Sigmoid colon (tissue), 7 donors: ENCODE results near the gene LRRC46. TPM values are rescaled to one million over a fixed set of nuclear protein-coding genes. Genes with fewer than 3 reads are reported as not detected.

Source experiments
- DNase-seq: peaks from one replicate; pipeline ENCODE4 v3.0.0-alpha.2; 2019
- H3K27ac ChIP-seq, 4 donors: fragments of 200-600 bp; sonication (generic); one replicate each; pipeline ENCODE4 v1.5.1; 2016 to 2019; ENCODE audit warnings: mild to moderate bottlenecking in 1 of 4
- H3K27me3 ChIP-seq, 3 donors: fragments of 200-600 bp; sonication (generic); one replicate each; pipeline ENCODE4 v1.5.1; 2019; ENCODE audit warnings: mild to moderate bottlenecking in 1 of 3
- H3K36me3 ChIP-seq, 4 donors: fragments of 200-600 bp; sonication (generic); one replicate each; pipeline ENCODE4 v1.5.1; 2016 to 2019
- H3K4me1 ChIP-seq, 4 donors: fragments of 200-600 bp; sonication (generic); one replicate each; pipeline ENCODE4 v1.5.1; 2017 to 2019
- H3K4me3 ChIP-seq, 4 donors: fragments of 200-600 bp; sonication (generic); one replicate each; pipeline ENCODE4 v1.5.1; 2017 to 2019; ENCODE audit warnings: mild to moderate bottlenecking in 2 of 4, moderate library complexity in 1 of 4
- H3K9me3 ChIP-seq, 4 donors: fragments of 200-600 bp in 3 of 4; sonication (generic) in 3 of 4; one replicate each; pipeline versions ENCODE4 v1.5.1 to v1.6.1; 2013 to 2019
- EP300 ChIP-seq, 4 donors: sonication (generic); formaldehyde crosslinking; IDR thresholded peaks; one replicate each; pipeline ENCODE4 v1.6.1; 2017; ENCODE audit warnings: antibody characterized with exemption in 4 of 4
- POLR2A ChIP-seq, 2 donors: fragments of 450-650 bp; IDR thresholded peaks; one replicate each; pipeline ENCODE4 v1.6.1; 2016; ENCODE audit warnings: antibody characterized with exemption in 2 of 2, mild to moderate bottlenecking in 2 of 2, moderate library complexity in 2 of 2
- POLR2AphosphoS5 ChIP-seq, 4 donors: sonication (generic); formaldehyde crosslinking; IDR thresholded peaks; one replicate each; pipeline ENCODE4 v1.6.1; 2017; ENCODE audit warnings: antibody characterized with exemption in 4 of 4
- WGBS, 2 donors: extraction: QIAGEN DNeasy Blood & Tissue Kit; methylation state at CpG; one replicate each; pipeline ENCODE4 v1.1.7; 2013; 5-methylcytosine and 5-hydroxymethylcytosine counted together
- intact Hi-C: fragments of 100-400 bp; cut with DNase I; formaldehyde crosslinking; loops from one replicate; pipeline ENCODE4 v1.15.1; 2023
- polyA plus RNA-seq, 3 donors: library from polyadenylated mRNA; stranded (reverse); fragments of 200-250 nt; gene quantifications; one replicate each; pipeline ENCODE4 v1.2.3, GENCODE V29; 2013
- total RNA-seq, 4 donors: library from RNA; depleted of rRNA; stranded (reverse); fragments of >200 nt; gene quantifications; one replicate each; pipeline ENCODE4 v1.1.0, GENCODE V29; 2016
- TF ChIP-seq, protein P1 (sequence below), 4 experiments: fragments of 450-650 bp in 3 of 4; fragments of 200-600 bp in 1 of 4; IDR thresholded peaks; one replicate each; pipeline ENCODE4 v1.5.1; 2016 to 2019; ENCODE audit warnings: antibody characterized with exemption in 4 of 4, mild to moderate bottlenecking in 3 of 4, moderate library complexity in 2 of 4
- donor health status: healthy with polysubstance abuse.
- donor health status: Bipolar disorder and iron deficiency.
- donor health status: healthy.

Gene LRRC46
- total and polyA plus RNA-seq, 7 donors: 0.28 to 0.48 (median 0.36) TPM; not detected in 4

DNA sequence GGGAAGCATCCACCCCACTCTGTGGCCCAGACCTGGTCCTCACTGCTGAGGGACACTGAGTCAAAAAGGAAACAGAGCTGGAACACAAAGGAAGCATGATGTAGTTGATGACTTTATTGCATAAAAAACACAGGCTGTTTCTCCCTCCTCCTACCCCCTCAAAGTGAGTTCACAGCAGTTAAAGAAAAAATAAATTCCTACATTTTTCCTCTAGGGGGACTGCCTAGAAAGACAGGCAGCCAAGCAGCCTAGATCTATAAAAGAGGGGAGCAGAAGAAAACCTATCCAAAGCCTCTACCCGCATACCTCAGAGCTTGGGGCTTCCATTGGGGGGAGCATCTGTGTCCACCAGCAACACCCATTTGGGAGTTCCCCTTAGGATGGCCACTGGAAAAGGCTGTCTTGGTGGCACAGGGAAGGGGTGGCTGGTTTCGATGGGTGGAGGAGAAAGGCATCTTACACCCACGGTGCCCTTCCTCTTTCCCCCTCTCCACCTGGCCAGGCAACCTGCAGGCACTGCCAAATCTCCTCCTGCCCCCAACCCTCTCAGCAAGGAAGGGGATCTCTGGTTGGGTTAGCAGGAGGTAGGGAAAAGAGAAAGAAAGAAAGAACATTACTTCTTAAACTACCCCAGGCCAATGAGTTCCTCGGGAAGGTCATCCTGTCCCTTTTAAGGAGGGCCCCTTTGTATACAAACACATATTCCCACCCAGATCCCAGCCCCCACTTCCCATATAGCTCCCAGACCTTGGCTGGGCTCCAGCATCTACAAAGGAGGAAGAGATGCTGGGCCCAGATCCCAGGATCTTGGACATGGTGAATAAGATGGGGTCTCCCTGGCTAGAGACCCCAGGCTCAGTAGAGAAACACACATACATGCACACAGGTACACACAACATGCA lies 13.6 kb downstream of the LRRC46 start:
- Histone ChIP-seq H3K9me3 (no peaks in the 10 kb centered on the region), H3K27me3 (peaks cover 31 to 52% (median 50%) of the 10 kb centered on the region in 3 donors), H3K4me3 (no peak overlapping the region), H3K4me1 (peaks cover 0 to 26% (median 19%) of the 10 kb centered on the region in 4 donors), H3K27ac (no peak overlapping the region), H3K36me3 (no peaks in the 10 kb centered on the region)
- no peak for DNase-seq
- 68 to 81% methylated on average over 4 of the region's 4 CpGs for WGBS, 2 donors
- intact Hi-C loops: loop anchor here (5.0 to 10.0 kb wide), 2 partner anchors 177 to 290 kb away; no protein-coding TSS in a partner anchor
- TF ChIP-seq, protein P1, sequence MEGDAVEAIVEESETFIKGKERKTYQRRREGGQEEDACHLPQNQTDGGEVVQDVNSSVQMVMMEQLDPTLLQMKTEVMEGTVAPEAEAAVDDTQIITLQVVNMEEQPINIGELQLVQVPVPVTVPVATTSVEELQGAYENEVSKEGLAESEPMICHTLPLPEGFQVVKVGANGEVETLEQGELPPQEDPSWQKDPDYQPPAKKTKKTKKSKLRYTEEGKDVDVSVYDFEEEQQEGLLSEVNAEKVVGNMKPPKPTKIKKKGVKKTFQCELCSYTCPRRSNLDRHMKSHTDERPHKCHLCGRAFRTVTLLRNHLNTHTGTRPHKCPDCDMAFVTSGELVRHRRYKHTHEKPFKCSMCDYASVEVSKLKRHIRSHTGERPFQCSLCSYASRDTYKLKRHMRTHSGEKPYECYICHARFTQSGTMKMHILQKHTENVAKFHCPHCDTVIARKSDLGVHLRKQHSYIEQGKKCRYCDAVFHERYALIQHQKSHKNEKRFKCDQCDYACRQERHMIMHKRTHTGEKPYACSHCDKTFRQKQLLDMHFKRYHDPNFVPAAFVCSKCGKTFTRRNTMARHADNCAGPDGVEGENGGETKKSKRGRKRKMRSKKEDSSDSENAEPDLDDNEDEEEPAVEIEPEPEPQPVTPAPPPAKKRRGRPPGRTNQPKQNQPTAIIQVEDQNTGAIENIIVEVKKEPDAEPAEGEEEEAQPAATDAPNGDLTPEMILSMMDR (IDR thresholded peaks at IDR 0.05): no peak
- TF ChIP-seq POLR2AphosphoS5 (IDR thresholded peaks at IDR 0.05) (no peak), POLR2A (IDR thresholded peaks at IDR 0.05) (no peak), EP300 (IDR thresholded peaks at IDR 0.05) (no peak)

DNA sequence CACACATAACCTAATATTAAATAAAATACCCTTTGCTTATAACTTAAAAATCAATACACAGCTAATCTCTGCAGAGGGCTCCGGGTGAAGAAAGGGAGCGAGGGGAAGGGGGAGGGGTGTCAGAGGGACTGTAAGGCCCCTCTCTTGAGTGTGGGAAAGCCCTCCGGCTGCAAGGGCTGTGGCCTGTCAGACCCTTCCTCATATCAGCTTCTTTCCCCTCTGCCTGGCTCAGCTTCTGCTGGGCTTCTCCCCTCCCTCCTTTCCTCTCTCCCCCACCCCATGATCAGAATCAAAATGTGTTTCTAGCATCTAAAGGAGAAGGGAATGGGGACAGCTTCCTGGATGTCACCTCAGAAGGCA lies 14.2 kb downstream of the LRRC46 start:
- WGBS, 2 donors: 84 to 88% methylated on average over 3 of the region's 3 CpGs
- Histone ChIP-seq H3K27ac (no peak overlapping the region), H3K36me3 (no peaks in the 10 kb centered on the region), H3K27me3 (peaks cover 34 to 58% (median 55%) of the 10 kb centered on the region in 3 donors), H3K9me3 (no peaks in the 10 kb centered on the region), H3K4me3 (no peak overlapping the region), H3K4me1 (peaks cover 0 to 22% (median 16%) of the 10 kb centered on the region in 4 donors)
- intact Hi-C loops: loop anchor here (10.0 kb wide), 1 partner anchor 289 kb away; no protein-coding TSS in a partner anchor
- TF ChIP-seq POLR2A (IDR thresholded peaks at IDR 0.05) (no peak), EP300 (IDR thresholded peaks at IDR 0.05) (no peak), POLR2AphosphoS5 (IDR thresholded peaks at IDR 0.05) (no peak)
- TF ChIP-seq, protein P1 (IDR thresholded peaks at IDR 0.05): no peak
- no peak for DNase-seq

DNA sequence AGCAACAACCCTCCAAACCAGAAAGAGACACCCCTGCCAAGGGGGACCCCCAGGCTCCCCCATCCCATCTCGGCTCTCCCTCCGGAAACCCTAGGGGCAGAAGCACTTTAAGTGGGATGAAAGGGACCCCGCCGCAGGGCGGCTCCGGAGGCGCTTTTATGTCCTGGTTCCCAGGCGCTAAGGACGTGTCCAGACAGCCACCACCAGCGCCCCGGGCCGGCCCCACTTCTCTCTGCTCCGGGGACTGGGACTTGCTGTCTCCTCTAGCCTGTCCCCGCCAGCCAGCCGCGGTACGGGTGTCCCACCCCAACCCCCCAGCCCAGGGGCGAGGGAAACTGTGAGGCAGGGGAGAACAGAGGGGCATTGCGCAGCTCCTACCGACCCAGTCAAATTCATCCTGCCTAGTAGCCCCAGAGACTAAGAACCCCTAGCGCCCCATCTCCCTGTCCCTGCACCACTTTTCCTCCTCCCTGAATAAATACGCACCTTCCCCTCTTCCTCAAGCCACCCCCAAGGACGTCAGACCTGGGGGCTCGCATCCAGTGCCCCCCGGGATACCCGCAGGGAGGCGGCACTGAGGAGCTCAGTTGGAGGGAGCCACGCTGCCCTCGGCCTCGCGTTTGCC lies 15.4 kb downstream of the LRRC46 start:
- 33 to 76% methylated on average over 31 of the region's 31 CpGs for WGBS, 2 donors
- intact Hi-C loops: loop anchor here (10.0 kb wide), 1 partner anchor 288 kb away; no protein-coding TSS in a partner anchor
- TF ChIP-seq EP300 (IDR thresholded peaks at IDR 0.05) (no peak), POLR2AphosphoS5 (IDR thresholded peaks at IDR 0.05) (no peak)

DNA sequence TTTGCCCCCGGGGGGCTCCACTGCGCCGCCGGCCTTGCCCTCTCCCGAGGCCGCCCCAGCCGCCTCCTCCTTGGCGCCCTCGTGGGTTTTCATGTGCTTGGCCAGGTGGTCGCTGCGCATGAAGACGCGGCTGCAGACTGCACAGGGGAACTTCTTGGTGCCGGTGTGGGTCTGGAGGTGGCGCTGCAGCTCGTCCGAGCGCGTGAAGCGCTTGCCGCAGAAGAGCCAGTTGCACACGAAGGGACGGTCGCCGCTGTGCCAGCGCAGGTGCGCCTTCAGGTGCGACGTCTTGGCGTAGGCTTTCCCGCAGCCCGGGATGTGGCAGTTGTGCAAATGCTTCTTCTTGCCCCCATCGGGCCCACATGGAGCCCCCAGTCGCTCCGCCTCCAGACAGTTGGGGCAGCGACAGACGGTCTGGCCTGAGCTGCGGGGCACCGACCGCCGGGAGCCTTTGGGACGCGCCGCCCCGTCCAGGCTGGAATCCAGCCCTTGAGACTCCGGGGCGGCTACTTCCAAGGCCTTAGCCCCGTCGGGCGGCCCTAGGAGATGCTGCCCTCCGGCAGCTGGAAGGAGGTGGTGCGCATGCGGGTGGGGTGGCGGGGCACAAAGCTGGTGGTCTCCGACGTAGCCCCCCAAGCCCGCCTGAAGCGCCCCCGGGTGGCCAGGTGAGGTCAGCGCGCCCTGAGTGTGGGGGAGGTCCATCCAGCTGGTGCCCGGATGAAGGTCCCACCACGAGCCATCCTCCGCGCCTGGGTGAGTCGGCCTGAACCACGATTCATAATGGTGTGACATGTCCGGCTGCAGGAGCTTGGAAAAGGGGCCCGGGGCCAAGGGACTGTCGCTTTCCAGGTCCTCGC lies 16.1 kb downstream of the LRRC46 start:
- Histone ChIP-seq H3K9me3 (no peaks in the 10 kb centered on the region), H3K27me3 (peaks cover 48 to 77% (median 74%) of the 10 kb centered on the region in 3 donors), H3K4me1 (peaks cover 0 to 28% (median 23%) of the 10 kb centered on the region in 4 donors), H3K4me3 (no peak overlapping the region), H3K36me3 (no peaks in the 10 kb centered on the region), H3K27ac (no peak overlapping the region)
- TF ChIP-seq POLR2A (IDR thresholded peaks at IDR 0.05): no peak
- 44 to 77% methylated on average over 71 of the region's 71 CpGs for WGBS, 2 donors
- intact Hi-C loops: loop anchor here (10.0 kb wide), 1 partner anchor 287 kb away; no protein-coding TSS in a partner anchor
- no peak for DNase-seq

More for the DNA sequence above, 15.4 kb downstream of the LRRC46 start:
- Histone ChIP-seq H3K27me3 (peaks cover 42 to 70% (median 66%) of the 10 kb centered on the region in 3 donors), H3K27ac (no peak overlapping the region), H3K4me3 (no peak overlapping the region), H3K36me3 (no peaks in the 10 kb centered on the region), H3K9me3 (no peaks in the 10 kb centered on the region), H3K4me1 (peaks cover 0 to 25% (median 22%) of the 10 kb centered on the region in 4 donors)
- DNase-seq: no peak

DNA sequence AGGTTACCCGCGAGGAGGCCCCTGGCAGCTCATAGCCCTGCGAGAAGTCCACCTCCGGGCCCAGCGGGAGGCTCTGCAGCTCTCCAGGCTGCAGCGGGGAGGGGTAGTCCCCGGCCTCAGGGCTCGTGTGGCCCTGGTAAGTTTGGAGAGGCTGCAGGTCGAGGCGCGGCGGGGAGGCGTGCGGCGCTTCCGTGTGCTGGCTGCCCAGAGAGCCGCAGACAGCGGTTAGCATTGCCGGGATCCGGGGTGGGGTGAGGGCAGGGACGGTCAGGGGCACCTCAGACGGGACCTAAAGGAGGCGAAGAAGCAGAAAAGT lies 16.7 kb downstream of the LRRC46 start:
- Histone ChIP-seq H3K4me1 (peaks cover 0 to 28% (median 21%) of the 10 kb centered on the region in 4 donors), H3K9me3 (no peaks in the 10 kb centered on the region), H3K27me3 (peaks cover 51 to 83% (median 80%) of the 10 kb centered on the region in 3 donors), H3K36me3 (no peaks in the 10 kb centered on the region), H3K4me3 (no peak overlapping the region), H3K27ac (no peak overlapping the region)
- DNase-seq: no peak
- 66 to 86% methylated on average over 23 of the region's 23 CpGs for WGBS, 2 donors
- no peak for TF ChIP-seq POLR2A (IDR thresholded peaks at IDR 0.05)
- TF ChIP-seq POLR2AphosphoS5 (IDR thresholded peaks at IDR 0.05): no peak
- TF ChIP-seq, protein P1 (IDR thresholded peaks at IDR 0.05): no peak
- no peak for TF ChIP-seq EP300 (IDR thresholded peaks at IDR 0.05)
- intact Hi-C loops: loop anchor here (10.0 kb wide), 1 partner anchor 287 kb away; no protein-coding TSS in a partner anchor
